NCI-H226 (cell line): ENCODE measurements around the gene GRM1.

Experiments
- DNase-seq: peaks from one replicate; pipeline ENCODE4 v3.0.0-alpha.2; 2015

The GRM1 gene

GRCh38 chr6:146402476-146402875 is 373.6 kb downstream of the GRM1 start:
- no peak for DNase-seq

GRCh38 chr6:146408583-146408982 is 379.7 kb downstream of the GRM1 start:
- DNase-seq: no peak

GRCh38 chr6:146410851-146411595 is 382.2 kb downstream of the GRM1 start:
- no peak for DNase-seq

- no peak for DNase-seq
These were observed 390.7 kb downstream of the GRM1 start for GRCh38 chr6:146419576-146419975.

GRCh38 chr6:146420255-146420654 is 391.4 kb downstream of the GRM1 start:
- no peak for DNase-seq

DNA sequence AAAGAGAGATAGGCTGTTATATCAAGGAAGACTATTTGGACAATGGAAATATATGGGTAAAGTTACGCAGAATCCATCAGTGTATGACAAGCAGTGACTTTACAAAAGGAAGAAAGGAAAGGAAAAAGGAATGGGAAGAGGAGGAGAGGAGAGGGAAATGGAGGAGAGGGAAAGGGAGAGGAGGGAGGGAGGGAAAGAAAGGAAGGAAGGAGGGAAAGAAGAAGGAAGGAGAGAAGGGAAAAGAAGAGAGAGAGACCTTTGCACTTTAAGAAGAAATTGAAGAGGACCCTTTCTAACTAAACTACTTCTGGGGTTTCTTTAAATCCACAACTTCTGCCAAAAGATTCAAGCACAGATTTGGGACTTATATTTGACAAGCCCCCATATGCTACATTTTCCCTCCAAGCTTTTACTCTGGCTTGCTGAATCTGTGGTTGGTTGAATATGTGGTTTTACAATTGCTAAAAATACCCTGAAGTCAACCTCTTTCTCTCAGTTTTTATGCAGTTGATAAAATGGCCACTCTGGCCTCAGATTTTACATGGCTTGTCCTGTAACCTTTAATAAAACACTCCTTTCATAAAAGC is 394.0 kb downstream of the GRM1 start:
- no peak for DNase-seq

GRCh38 chr6:146423452-146423851 is 394.6 kb downstream of the GRM1 start:
- no peak for DNase-seq

GRCh38 chr6:146426516-146426915 is 397.7 kb downstream of the GRM1 start:
- no peak for DNase-seq

GRCh38 chr6:146429831-146430230 is 401.0 kb downstream of the GRM1 start:
- no peak for DNase-seq

GRCh38 chr6:146433881-146434731 is 405.2 kb downstream of the GRM1 start:
- no peak for DNase-seq

DNA sequence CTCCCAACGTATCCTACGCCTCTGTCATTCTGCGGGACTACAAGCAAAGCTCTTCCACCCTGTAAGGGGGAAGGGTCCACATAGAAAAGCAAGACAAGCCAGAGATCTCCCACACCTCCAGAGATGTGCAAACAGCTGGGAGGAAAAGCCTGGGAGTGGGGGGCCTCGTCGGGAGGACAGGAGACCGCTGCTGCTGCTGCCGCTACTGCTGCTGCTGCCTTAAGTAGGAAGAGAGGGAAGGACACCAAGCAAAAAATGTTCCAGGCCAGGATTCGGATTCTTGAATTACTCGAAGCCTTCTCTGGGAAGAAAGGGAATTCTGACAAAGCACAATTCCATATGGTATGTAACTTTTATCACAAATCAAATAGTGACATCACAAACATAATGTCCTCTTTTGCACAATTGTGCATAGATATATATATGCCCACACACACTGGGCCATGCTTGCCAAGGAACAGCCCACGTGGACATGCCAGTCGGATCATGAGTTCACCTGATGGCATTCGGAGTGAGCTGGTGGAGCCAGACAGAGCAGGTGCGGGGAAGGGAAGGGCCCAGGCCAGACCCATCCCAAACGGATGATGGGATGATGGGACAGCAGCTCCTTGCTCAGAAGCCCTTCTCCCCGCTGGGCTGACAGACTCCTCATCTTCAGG is 406.0 kb downstream of the GRM1 start:
- DNase-seq: no peak

DNA sequence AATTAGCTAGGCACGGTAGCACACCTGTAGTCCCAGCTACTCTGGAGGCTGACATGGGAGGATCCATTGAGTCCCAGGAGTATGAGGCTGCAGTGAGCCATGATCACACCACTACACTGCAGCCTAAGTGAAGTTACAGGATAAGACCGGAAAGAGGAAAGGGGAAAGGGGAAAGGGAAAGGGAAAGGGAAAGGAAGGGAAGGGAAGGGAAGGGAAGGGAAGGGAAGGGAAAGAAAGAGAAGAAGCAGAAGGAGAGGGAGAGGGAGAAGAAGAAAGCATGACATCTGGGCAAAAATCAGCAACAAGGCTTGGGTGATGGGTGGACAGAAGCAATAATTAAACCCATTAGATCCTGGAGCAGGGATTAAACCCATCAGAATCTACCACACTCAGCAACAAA is 413.0 kb downstream of the GRM1 start:
- no peak for DNase-seq

- DNase-seq: no peak
These were observed 415.3 kb downstream of the GRM1 start for GRCh38 chr6:146444189-146444588.

DNA sequence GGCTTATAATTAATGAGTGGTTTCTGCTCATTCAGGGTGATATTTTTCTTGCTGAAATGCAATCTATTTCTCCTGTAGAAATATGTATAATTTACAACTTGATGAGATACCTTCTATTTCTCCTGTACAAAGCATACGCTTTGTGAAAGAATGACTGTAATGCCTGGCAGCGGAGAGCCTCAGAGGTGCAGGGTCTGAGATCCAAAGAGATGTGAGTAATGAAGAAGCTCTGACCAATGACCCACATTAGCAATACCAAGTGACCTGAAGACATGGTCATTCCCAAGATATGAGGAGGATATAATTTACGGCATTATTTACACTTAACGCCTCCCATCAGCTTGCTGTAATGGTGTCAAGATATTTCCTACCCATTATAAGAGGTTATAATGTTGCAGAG is 416.4 kb downstream of the GRM1 start:
- DNase-seq: no peak

- no peak for DNase-seq
These were observed 428.0 kb downstream of the GRM1 start for GRCh38 chr6:146456886-146457285.

- DNase-seq: no peak
These were observed 432.1 kb downstream of the GRM1 start for GRCh38 chr6:146460941-146461340.

GRCh38 chr6:146470091-146470770 is 441.4 kb downstream of the GRM1 start:
- no peak for DNase-seq

DNA sequence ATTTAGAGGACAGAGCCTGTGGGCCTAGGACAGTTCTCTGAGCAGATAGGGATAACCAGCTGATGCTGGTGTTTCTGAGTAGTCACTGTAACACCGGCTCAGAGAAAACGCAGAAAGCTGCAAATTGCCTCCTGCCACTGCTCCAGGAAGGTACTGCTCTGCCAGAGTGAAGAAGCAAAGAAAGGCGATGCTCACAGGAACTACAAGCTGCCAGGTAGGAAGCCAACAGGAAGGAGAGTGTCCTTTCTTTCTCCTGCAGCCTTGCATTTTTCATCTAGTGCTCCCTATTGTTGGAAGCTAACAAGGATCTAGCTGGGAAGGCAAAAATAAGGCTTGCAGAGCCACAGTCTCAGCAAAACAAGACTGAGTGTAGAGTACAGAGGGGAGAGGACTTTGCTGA is 444.1 kb downstream of the GRM1 start:
- no peak for DNase-seq

DNA sequence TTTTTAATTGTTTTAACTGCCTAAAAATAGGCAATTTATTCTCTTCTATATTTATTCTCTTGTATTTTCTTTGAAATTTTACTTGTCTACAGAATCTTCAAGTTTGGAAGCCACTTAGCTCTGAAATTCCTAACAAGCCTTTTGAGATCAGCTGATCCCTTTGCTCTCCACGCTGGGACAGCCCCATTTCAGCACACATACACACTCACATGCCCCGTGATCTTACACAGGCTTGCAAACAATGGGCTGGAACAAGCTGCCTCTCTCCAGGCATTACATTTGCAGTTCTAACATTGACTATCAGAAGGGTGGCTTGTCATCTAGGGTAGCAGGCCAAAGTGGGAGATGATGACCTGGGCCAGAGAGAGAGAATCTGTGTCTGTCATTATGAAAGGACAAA is 452.7 kb downstream of the GRM1 start:
- no peak for DNase-seq

- DNase-seq: no peak
These were observed 455.5 kb downstream of the GRM1 start for GRCh38 chr6:146484411-146484810.
